ENCODE data around the gene PARVA. TPM values are rescaled to one million over a fixed set of nuclear protein-coding genes. Genes with fewer than 3 reads are reported as not detected.

The PARVA gene
- total and polyA plus RNA-seq, 2 of the 8 experiments (the other 6 are each of a cell fraction or from before 2014, with no cell fraction given), result 3.1 to 13.5 TPM

DNA sequence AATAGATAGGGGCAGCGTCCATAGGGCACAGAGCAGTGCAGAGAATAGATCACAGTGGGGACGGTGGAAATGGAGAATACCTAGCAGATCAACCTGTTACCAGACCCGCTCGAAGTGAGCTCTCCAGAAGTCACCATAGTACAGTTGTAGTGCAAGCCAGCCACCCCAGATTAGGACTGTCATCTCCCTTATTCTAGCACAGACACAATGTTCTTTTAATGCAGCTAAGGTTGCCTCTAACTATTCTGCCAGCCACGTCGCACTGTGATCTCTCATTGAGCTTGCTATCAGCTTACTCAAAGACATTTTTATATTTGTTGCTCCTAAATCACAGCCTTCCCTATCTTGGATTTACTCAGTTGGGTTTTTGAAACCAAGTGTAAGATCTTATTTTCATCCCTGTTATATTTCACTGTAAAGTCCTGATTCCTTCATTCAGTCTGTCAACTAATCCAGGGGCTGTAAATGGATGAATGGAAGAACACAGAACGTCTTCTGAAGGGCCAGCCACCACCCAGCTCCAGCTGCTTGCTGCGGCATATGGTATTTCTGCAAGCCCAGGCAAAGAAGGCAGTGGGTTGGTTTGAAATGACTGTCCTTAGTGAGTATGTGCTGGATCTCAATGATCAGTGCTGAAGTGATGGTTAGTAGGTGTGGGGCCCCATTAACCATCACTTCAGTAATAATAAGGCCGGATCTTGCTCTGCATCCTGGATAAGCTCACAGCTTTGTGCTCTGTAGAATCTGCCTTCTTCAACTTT lies 3.4 kb downstream of the PARVA start:
- no peaks in the 10 kb centered on the region for H3K79me2 ChIP-seq (ENCODE audit: control insufficient read depth in 1 of 2, insufficient read depth in 2 of 2, low read length in 2 of 2)

More for the DNA sequence above, 3.4 kb downstream of the PARVA start:
- H3K4me2 ChIP-seq (ENCODE audit: insufficient read depth in 1 of 2, low read depth in 2 of 2, low read length in 2 of 2), result no peak overlapping the region
- no peak overlapping the region for H2BK20ac ChIP-seq (ENCODE audit: low read length)
- H2BK15ac ChIP-seq (ENCODE audit: low read length), result no peak overlapping the region
- no peaks in the 10 kb centered on the region for H4K20me1 ChIP-seq (replicated peaks in 1 of 2; ENCODE audit: control insufficient read depth in 1 of 2, insufficient read depth in 2 of 2, low read length in 2 of 2)
- no peaks in the 10 kb centered on the region for H3K9me3 ChIP-seq (ENCODE audit: insufficient read depth in 2 of 2, low read depth in 1 of 2, low read length in 1 of 2)
- ChIA-PET CTCF (ENCODE audit: partially characterized antibody) (interaction anchor here (0.5 to 2.1 kb wide), 6 partner anchors 8 to 582 kb away, joined by 3 to 8 read pairs (median 5); no protein-coding TSS in a partner anchor), POLR2A (ENCODE audit: partially characterized antibody) (interaction anchor here (1.2 to 1.5 kb wide), 2 partner anchors 9 to 23 kb away, joined by 3 to 11 read pairs; no protein-coding TSS in a partner anchor)
- H3K36me3 ChIP-seq (ENCODE audit: control insufficient read depth in 2 of 4, insufficient read depth in 4 of 4, low read length in 3 of 4), result no peaks in the 10 kb centered on the region
- 90% methylated on average over 9 of the region's 9 CpGs; no CpG with 5 or more reads in 1 of the 2 experiments for WGBS, 2 experiments (ENCODE audit: extremely low coverage in 1 of 2, insufficient coverage in 1 of 2, insufficient read length in 1 of 2, insufficient replicate concordance in 2 of 2, low coverage in 1 of 2, low lambda C conversion rate in 2 of 2, missing lambda C conversion rate in 1 of 2)
- no peak overlapping the region for H3K56ac ChIP-seq (replicated peaks; ENCODE audit: insufficient read length, low read depth, low read length)
- no peak overlapping the region for H2AK5ac ChIP-seq (ENCODE audit: low read depth, low read length)
- no peak overlapping the region for H2BK12ac ChIP-seq (ENCODE audit: low read depth, low read length)
- H3K27ac ChIP-seq (ENCODE audit: low read depth, low read length), result no peak overlapping the region
- no peak overlapping the region for H3K14ac ChIP-seq (ENCODE audit: insufficient read length)
- H3K4me1 ChIP-seq (replicated peaks in 1 of 4; ENCODE audit: control insufficient read depth in 3 of 4, insufficient read depth in 4 of 4, low read length in 3 of 4), result peaks cover 0 to 6% (median 2%) of the 10 kb centered on the region in 4 experiments; a peak in 3 of 7 replicates
- no peaks in the 10 kb centered on the region for H3K79me1 ChIP-seq (ENCODE audit: low read depth, low read length)
- no peak overlapping the region for H3K18ac ChIP-seq (ENCODE audit: extremely low read depth, low read length)
- H3K4ac ChIP-seq (replicated peaks; ENCODE audit: insufficient read length, low read depth, low read length), result no peak overlapping the region
- H4K5ac ChIP-seq (ENCODE audit: insufficient read length, low read depth, low read length), result no peak overlapping the region
- no peak for DNase-seq (ENCODE audit: low read depth in 1 of 2, low spot score in 2 of 2)
- H3K23ac ChIP-seq (ENCODE audit: insufficient read length), result no peak overlapping the region
- H3K23me2 ChIP-seq (ENCODE audit: low read depth, low read length), result peaks cover 11% of the 10 kb centered on the region
- H4K8ac ChIP-seq (ENCODE audit: extremely low read depth, insufficient read depth, low read length), result no peak overlapping the region
- H2BK120ac ChIP-seq (replicated peaks; ENCODE audit: low read depth, low read length), result no peak overlapping the region
- no peak overlapping the region for H2BK5ac ChIP-seq (ENCODE audit: low read depth, low read length)
- H2AFZ ChIP-seq (ENCODE audit: low read length), result no peak overlapping the region
- H3K9ac ChIP-seq (replicated peaks in 1 of 4; ENCODE audit: extremely low read depth in 1 of 4, low read depth in 3 of 4, low read length in 3 of 4), result no peak overlapping the region
- TF ChIP-seq POLR2A (IDR thresholded peaks at IDR 0.05; ENCODE audit: control extremely low read depth in 1 of 2, low read depth in 2 of 2, low read length in 2 of 2) (no peak), PHF8 (conservative IDR thresholded peaks at IDR 0.05; ENCODE audit: low read depth, low read length) (no peak), TBP (IDR thresholded peaks at IDR 0.05; ENCODE audit: low read depth, low read length) (no peak), SIN3A (conservative IDR thresholded peaks at IDR 0.05 in 1 of 2, IDR thresholded peaks at IDR 0.05 in 1 of 2; ENCODE audit: low read depth in 1 of 2, low read length in 2 of 2) (no peak), SP1 (IDR thresholded peaks at IDR 0.05; ENCODE audit: low read depth, low read length) (no peak), TAF1 (IDR thresholded peaks at IDR 0.05; ENCODE audit: low read depth, low read length) (no peak), TEAD4 (IDR thresholded peaks at IDR 0.05; ENCODE audit: low read depth, low read length) (no peak), HDAC6 (IDR thresholded peaks at IDR 0.05; ENCODE audit: low read depth, low read length) (no peak), CHD1 (IDR thresholded peaks at IDR 0.05; ENCODE audit: low read depth, low read length) (no peak), SP2 (IDR thresholded peaks at IDR 0.05; ENCODE audit: low read length) (no peak), KDM5A (IDR thresholded peaks at IDR 0.05; ENCODE audit: low read length) (no peak)
- TF ChIP-seq, protein P1, sequence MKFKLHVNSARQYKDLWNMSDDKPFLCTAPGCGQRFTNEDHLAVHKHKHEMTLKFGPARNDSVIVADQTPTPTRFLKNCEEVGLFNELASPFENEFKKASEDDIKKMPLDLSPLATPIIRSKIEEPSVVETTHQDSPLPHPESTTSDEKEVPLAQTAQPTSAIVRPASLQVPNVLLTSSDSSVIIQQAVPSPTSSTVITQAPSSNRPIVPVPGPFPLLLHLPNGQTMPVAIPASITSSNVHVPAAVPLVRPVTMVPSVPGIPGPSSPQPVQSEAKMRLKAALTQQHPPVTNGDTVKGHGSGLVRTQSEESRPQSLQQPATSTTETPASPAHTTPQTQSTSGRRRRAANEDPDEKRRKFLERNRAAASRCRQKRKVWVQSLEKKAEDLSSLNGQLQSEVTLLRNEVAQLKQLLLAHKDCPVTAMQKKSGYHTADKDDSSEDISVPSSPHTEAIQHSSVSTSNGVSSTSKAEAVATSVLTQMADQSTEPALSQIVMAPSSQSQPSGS (IDR thresholded peaks at IDR 0.05; ENCODE audit: low read length), result no peak
- H3K27me3 ChIP-seq (replicated peaks in 1 of 4; ENCODE audit: control insufficient read depth in 3 of 4, extremely low read depth in 1 of 4, insufficient read depth in 3 of 4, low read length in 3 of 4), result peaks cover 2 to 11% (median 8%) of the 10 kb centered on the region in 4 experiments
- FAIRE-seq, result no peak
- H3K4me3 ChIP-seq (ENCODE audit: extremely low read depth in 1 of 4, insufficient read depth in 2 of 4, low read depth in 3 of 4, low read length in 4 of 4), result no peak overlapping the region
- H4K91ac ChIP-seq (replicated peaks; ENCODE audit: insufficient read length, low read length), result no peak overlapping the region

Measured in H1 (cell line).